LNCAP (cell line): ENCODE results near the gene PDE4D.

Experiments
- TF ChIP-seq, protein P1 (sequence below): fragments of 450-650 bp; IDR thresholded peaks from 2 replicates; pipeline ENCODE4 v1.5.1; 2017; ENCODE audit warnings: mild to moderate bottlenecking

Gene PDE4D

DNA sequence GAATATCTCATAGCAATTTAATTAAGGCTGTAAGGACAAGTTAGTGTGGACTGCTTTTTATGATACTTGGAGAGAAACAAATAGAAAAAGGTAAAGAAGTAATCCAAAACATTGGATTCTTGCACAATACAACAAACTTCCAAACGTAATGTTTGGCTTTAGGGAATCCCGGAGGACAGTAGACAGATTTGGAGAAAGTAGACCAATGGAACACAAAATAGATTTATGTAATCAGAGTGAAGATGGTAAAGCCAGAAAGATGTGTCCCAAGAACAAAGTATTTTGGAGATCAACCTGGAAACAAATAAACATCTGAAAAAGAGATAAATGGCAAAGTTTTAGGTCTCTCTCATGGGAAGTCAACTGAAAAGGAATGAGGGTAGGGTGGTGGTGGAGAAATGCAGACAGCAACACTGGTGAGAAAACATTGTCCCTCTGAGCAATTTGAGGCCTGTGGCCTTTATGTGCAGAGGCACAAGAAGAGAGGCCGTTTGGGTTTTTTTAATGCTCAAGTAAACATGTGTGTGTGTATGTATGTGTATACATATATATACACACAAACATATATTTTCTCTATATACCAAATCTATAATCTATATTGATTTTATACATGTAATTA lies 620.6 kb downstream of the PDE4D start:
- TF ChIP-seq, protein P1, sequence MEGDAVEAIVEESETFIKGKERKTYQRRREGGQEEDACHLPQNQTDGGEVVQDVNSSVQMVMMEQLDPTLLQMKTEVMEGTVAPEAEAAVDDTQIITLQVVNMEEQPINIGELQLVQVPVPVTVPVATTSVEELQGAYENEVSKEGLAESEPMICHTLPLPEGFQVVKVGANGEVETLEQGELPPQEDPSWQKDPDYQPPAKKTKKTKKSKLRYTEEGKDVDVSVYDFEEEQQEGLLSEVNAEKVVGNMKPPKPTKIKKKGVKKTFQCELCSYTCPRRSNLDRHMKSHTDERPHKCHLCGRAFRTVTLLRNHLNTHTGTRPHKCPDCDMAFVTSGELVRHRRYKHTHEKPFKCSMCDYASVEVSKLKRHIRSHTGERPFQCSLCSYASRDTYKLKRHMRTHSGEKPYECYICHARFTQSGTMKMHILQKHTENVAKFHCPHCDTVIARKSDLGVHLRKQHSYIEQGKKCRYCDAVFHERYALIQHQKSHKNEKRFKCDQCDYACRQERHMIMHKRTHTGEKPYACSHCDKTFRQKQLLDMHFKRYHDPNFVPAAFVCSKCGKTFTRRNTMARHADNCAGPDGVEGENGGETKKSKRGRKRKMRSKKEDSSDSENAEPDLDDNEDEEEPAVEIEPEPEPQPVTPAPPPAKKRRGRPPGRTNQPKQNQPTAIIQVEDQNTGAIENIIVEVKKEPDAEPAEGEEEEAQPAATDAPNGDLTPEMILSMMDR, result no peak

DNA sequence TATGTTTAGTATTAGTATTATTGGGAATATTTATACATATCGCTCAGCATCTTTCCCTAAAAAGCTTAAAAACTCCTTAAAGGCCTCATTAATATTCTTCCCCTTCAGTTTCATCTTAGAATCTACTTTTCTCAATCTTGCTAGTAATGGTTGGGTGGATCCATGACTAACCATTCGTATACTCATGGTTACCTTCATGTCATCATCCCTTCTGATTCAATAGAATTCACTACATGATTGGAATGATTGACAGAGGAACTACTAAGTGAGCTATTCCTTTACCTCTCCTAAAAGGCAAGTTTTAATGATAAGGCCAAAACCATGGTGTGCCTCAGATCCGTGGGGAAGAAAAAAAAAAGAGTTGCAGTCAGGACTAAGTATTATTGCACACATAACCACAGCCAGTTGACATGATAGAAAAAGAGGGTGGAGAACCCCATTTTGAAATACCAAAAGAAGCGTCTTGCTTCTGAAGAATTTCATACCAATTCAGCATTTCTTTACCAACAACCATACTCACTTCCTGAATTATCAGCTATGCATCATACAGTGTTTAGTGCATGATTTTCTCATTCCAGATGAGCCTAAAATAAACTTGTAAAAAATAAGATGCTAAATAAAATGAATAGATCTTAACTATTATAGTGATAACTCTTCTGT lies 624.6 kb downstream of the PDE4D start:
- TF ChIP-seq, protein P1, result no peak

DNA sequence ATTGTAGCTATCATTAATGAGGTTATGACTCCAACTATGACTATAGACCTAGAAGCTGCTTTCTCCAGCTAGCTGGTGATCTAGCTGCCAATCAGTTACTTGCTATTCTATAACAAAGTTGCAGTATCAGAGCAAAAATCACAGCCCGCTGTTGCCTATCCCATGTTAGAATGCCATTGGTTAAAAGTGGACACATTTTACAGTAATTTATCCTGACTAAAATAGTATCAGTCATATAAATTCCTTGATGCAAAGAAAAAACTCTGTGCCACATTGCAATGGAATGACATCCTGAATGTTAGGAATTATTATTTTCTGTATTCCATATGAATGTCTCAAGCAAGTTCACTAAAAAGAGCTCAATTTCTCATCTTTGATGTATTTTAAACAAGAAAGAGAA lies 626.5 kb downstream of the PDE4D start:
- TF ChIP-seq, protein P1, result no peak

DNA sequence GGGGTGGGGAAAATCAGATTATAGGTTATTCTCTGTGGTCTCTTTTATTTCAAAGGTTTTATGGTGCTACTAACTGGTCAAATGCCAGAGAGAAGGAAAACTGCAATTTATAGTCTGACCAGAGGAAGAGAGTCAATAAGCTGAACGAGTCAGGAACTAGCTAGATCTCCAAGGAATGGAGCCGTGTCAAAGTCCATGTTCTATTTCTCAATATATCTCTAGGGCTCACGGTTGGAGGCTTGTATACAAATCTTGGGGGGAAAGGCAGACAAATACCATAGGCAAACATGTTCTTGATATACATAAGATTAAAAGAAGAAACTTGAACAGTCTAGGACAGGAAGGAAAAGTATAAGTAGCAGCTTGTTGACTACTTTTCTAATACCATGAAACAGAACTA lies 627.1 kb downstream of the PDE4D start:
- TF ChIP-seq, protein P1, result no peak

DNA sequence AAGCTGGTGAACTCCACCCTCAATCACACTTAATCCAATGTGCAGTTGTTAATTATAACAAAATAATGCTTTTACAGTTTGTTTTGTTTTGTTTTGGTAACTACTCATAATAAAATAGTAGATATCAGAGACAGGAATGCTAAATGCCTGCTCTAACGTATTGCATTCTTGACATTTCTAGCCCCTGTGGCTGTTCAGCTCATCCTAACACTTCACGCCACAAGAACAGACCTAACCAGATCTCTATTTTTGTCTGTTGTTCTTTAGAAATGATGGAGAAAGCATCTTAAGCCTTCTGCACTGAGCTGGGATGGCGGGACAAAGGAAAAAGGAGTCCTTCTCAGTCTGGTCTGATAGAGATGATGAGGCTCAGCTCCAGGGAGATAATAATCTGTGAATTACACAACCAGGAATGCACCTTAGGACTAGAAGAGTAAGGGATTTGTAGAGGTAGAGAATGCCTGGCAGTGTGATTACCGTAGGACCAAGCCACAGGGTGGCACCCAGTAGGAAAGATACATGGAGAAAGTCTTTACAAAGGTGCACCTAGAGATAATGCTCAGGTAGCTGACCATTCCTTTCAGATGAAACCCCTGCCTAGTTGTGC lies 628.8 kb downstream of the PDE4D start:
- TF ChIP-seq, protein P1, result no peak

DNA sequence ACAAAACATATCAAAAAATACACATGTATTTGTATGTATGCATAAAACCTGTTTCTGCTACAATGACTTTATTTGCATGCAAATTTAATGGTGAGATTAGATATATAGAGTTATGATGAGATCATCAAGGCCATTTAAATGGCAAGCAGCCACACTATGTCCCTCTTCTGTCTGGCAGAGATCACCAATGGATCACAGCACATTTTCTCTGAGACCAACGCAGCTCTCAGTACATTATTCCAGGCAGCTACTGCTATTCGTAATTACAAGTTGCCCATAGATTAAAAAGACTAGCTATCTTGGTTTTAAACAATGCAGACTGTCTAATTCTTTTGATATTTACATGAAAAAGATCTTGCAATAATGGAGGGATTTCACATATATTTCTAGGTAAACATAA lies 629.5 kb downstream of the PDE4D start:
- TF ChIP-seq, protein P1, result no peak

DNA sequence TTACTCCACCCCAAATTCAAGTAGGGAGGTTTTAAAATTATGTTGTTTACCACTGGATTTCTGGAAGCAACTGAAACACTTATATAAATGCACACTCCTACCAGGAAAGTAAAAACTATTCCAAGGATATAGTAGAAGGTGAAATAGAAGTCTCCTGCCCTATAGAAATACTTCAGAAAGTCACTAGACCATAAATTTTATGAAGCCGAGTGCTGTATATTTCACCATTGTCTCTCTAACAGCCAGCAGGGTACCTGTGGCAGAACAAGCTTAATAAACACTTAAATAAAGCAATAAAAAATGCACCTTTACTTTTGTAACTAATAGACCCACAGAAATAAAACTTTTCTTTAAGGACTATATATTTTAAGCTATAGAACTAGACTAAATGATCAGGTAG lies 631.6 kb downstream of the PDE4D start:
- TF ChIP-seq, protein P1, result no peak
